PC-9 (cell line): ENCODE measurements around the gene SLC36A3.
"Not testable (repeated sequence)": the region's sequence is repeated elsewhere in the genome, so short reads cannot be mapped to it uniquely, and the experiment has no call there.

Experiments used
- CTCF ChIP-seq: fragments of 200-600 bp; sonication (generic); conservative IDR thresholded peaks from 2 replicates; pipeline ENCODE4 v1.6.1; 2017; ENCODE audit warnings: mixed run types, antibody characterized with exemption, mild to moderate bottlenecking, moderate library complexity
- EZH2 ChIP-seq: fragments of 200-600 bp; sonication (generic); IDR thresholded peaks from 2 replicates; pipeline ENCODE4 v1.8.0; 2017; ENCODE audit warnings: antibody characterized with exemption, low read depth

- TF ChIP-seq CTCF, EZH2: not testable (repeated sequence)
Observed at GRCh38 chr5:151309821-151310220, 6.3 kb upstream of the SLC36A3 start.
